OCI-LY1 (cell line): ENCODE results near the gene TBXT.

Experiments
- EZH2 ChIP-seq: fragments of 200-600 bp; sonication (generic), shearing (Covaris generic); IDR thresholded peaks from 2 replicates; pipeline ENCODE4 v1.8.0; 2017; ENCODE audit warnings: borderline replicate concordance, mixed run types, mild to moderate bottlenecking, antibody characterized with exemption, low read length, moderate library complexity, mixed read lengths
- TF ChIP-seq, protein P1 (sequence below): fragments of 200-600 bp; sonication (generic), shearing (Covaris generic); IDR thresholded peaks from 2 replicates; pipeline ENCODE4 v1.5.1; 2017; ENCODE audit warnings: mild to moderate bottlenecking, antibody characterized with exemption, low read length, moderate library complexity, mixed read lengths

DNA sequence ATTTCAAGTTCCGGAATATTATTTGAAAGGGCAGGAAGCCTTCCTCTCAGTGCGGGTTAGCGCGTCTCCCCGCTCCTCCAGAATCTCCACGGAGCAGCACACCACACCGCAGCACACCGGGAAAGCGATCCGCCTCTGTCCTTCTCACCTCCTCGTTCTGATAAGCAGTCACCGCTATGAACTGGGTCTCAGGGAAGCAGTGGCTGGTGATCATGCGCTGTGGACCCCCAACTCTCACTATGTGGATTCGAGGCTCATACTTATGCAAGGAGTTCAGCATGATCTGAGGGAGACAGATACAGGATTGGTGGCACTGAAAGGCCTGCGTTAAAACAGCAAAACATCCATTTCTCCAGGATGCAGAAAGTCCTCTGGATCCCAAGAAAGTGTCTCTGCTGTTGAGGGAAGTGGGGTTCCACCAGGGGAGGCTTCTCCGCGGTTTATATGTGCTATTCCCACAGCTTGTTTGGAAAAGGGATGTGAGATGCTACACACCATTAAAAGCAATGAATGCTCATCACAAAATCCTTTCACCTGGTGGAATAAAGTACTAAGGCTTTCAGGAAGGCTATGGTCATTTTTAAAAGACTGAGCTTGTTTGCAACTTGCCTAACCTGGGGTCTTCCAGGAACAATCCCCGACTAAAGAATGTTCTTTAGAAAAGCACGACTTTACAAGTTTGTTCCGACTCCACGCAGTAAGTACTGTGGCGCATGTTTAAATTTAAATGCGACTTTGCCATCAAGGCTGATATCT, 1.9 kb downstream of the TBXT start:
- TF ChIP-seq, protein P1, sequence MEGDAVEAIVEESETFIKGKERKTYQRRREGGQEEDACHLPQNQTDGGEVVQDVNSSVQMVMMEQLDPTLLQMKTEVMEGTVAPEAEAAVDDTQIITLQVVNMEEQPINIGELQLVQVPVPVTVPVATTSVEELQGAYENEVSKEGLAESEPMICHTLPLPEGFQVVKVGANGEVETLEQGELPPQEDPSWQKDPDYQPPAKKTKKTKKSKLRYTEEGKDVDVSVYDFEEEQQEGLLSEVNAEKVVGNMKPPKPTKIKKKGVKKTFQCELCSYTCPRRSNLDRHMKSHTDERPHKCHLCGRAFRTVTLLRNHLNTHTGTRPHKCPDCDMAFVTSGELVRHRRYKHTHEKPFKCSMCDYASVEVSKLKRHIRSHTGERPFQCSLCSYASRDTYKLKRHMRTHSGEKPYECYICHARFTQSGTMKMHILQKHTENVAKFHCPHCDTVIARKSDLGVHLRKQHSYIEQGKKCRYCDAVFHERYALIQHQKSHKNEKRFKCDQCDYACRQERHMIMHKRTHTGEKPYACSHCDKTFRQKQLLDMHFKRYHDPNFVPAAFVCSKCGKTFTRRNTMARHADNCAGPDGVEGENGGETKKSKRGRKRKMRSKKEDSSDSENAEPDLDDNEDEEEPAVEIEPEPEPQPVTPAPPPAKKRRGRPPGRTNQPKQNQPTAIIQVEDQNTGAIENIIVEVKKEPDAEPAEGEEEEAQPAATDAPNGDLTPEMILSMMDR = no peak
- TF ChIP-seq EZH2 = no peak
